ENCODE results near the gene HSF5. TPM values are rescaled to one million over a fixed set of nuclear protein-coding genes. Genes with fewer than 3 reads are reported as not detected.
A peak's percentile ranks its signal among the peaks of the same experiment; 100 is the strongest.

Gene HSF5
- total RNA-seq, 1 donor from 2014 or later, result 0.05 TPM

- Mint-ChIP-seq H3K36me3 (ENCODE audit: low read depth) (no peaks in the 10 kb centered on the region), H3K27me3 (ENCODE audit: low read depth) (no peaks in the 10 kb centered on the region), H3K9me3 (no peaks in the 10 kb centered on the region), H3K4me3 (no peak overlapping the region), H3K4me1 (peaks cover 33% of the 10 kb centered on the region), H3K27ac (ENCODE audit: unreplicated experiment) (no peak overlapping the region)
- TF ChIP-seq CTCF (conservative IDR thresholded peaks at IDR 0.05), result no peak
- no peak for DNase-seq (ENCODE audit: low read depth, low spot score)
These were observed 105.4 kb downstream of the HSF5 start for GRCh38 chr17:58382872-58383242.

GRCh38 chr17:58382108-58382871, 105.9 kb downstream of the HSF5 start:
- H3K27ac Mint-ChIP-seq (ENCODE audit: unreplicated experiment), result no peak overlapping the region

GRCh38 chr17:58381124-58382035, 106.8 kb downstream of the HSF5 start:
- Mint-ChIP-seq H3K36me3 (ENCODE audit: low read depth) (no peaks in the 10 kb centered on the region), H3K4me3 (peak overlapping the region; percentile 0), H3K9me3 (no peaks in the 10 kb centered on the region), H3K4me1 (peaks cover 43% of the 10 kb centered on the region), H3K27ac (ENCODE audit: unreplicated experiment) (no peak overlapping the region), H3K27me3 (ENCODE audit: low read depth) (no peaks in the 10 kb centered on the region)
- TF ChIP-seq CTCF (conservative IDR thresholded peaks at IDR 0.05), result no peak
- DNase-seq (ENCODE audit: low read depth, low spot score), result no peak

More at GRCh38 chr17:58382108-58382871, 105.9 kb downstream of the HSF5 start:
- DNase-seq (ENCODE audit: low read depth, low spot score), result no peak
- TF ChIP-seq CTCF (conservative IDR thresholded peaks at IDR 0.05), result no peak
- H3K4me1 Mint-ChIP-seq, result peaks cover 39% of the 10 kb centered on the region
- no peaks in the 10 kb centered on the region for H3K9me3 Mint-ChIP-seq
- no peak overlapping the region for H3K4me3 Mint-ChIP-seq
- H3K27me3 Mint-ChIP-seq (ENCODE audit: low read depth), result no peaks in the 10 kb centered on the region
- H3K36me3 Mint-ChIP-seq (ENCODE audit: low read depth), result no peaks in the 10 kb centered on the region

GRCh38 chr17:58380207-58381123, 107.7 kb downstream of the HSF5 start:
- Mint-ChIP-seq H3K4me3 (peak overlapping the region; percentile 0), H3K4me1 (peaks cover 48% of the 10 kb centered on the region), H3K36me3 (ENCODE audit: low read depth) (no peaks in the 10 kb centered on the region), H3K27ac (ENCODE audit: unreplicated experiment) (no peak overlapping the region), H3K9me3 (no peaks in the 10 kb centered on the region), H3K27me3 (ENCODE audit: low read depth) (no peaks in the 10 kb centered on the region)
- TF ChIP-seq CTCF (conservative IDR thresholded peaks at IDR 0.05), result no peak
- no peak for DNase-seq (ENCODE audit: low read depth, low spot score)

GRCh38 chr17:58379511-58379824, 108.7 kb downstream of the HSF5 start:
- H3K9me3 Mint-ChIP-seq, result no peaks in the 10 kb centered on the region
- H3K4me1 Mint-ChIP-seq, result peaks cover 48% of the 10 kb centered on the region
- H3K36me3 Mint-ChIP-seq (ENCODE audit: low read depth), result no peaks in the 10 kb centered on the region
- no peaks in the 10 kb centered on the region for H3K27me3 Mint-ChIP-seq (ENCODE audit: low read depth)
- TF ChIP-seq CTCF (conservative IDR thresholded peaks at IDR 0.05), result no peak
- DNase-seq (ENCODE audit: low read depth, low spot score), result no peak
- H3K27ac Mint-ChIP-seq (ENCODE audit: unreplicated experiment), result no peak overlapping the region
- no peak overlapping the region for H3K4me3 Mint-ChIP-seq

Data from neural crest cell (in vitro differentiated cells).